GM12892 (cell line): Measurements from ENCODE around the gene JCAD.

Source experiments
- DNase-seq: peaks from one replicate; pipeline ENCODE4 v3.0.0; 2011; ENCODE audit not compliant: insufficient read length
- FAIRE-seq: peaks from 2 replicates; lab custom pipeline; 2011; peaks lifted over from hg19 to GRCh38; lab: Jason Lieb, UNC
- POLR2A ChIP-seq: IDR thresholded peaks from 2 replicates; pipeline ENCODE4 v1.6.1; 2011; ENCODE audit warnings: low read depth, low read length, control low read depth
- POLR2AphosphoS5 ChIP-seq: IDR thresholded peaks from 2 replicates; pipeline ENCODE4 v1.6.1; 2011; ENCODE audit warnings: low read depth, low read length, control low read depth
- TAF1 ChIP-seq: IDR thresholded peaks from 2 replicates; pipeline ENCODE4 v1.6.1; 2011; ENCODE audit warnings: low read depth, mild to moderate bottlenecking, control low read depth, low read length, borderline replicate concordance

JCAD gene

GRCh38 chr10:30042820-30043219, 16.6 kb downstream of the JCAD start:
- no peak for FAIRE-seq

GRCh38 chr10:30041196-30042105, 17.9 kb downstream of the JCAD start:
- TF ChIP-seq TAF1 = no peak
- TF ChIP-seq POLR2A = no peak
- no peak for TF ChIP-seq POLR2AphosphoS5
- DNase-seq = no peak
- FAIRE-seq = peak; percentile 75

More at GRCh38 chr10:30042820-30043219, 16.6 kb downstream of the JCAD start:
- TF ChIP-seq TAF1 (no peak), POLR2A (no peak), POLR2AphosphoS5 (no peak)
- no peak for DNase-seq

DNA sequence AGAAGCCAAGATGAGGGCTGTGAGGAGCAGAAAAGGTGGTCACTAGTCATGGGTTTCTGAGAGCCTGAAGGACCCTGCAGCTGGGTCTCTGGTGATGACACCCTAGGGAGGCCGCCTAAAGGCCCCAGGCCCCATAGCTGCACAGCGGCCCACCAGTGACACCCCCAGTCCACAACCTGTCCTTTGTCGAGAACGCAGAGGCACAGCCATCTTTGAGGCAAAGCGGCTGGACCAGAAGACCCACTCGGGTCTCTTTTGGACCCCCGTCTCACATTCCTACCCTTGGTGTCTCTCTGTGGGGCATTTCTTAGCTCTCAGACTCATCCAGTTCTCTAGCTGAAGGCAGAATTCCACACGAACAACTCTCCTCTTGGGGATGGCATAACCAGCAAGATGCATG, 18.8 kb downstream of the JCAD start:
- FAIRE-seq = no peak
- TF ChIP-seq POLR2A (no peak), TAF1 (no peak), POLR2AphosphoS5 (no peak)
- no peak for DNase-seq

GRCh38 chr10:30039988-30040387, 19.4 kb downstream of the JCAD start:
- TF ChIP-seq POLR2A (no peak), POLR2AphosphoS5 (no peak), TAF1 (no peak)
- no peak for DNase-seq
- FAIRE-seq = no peak

DNA sequence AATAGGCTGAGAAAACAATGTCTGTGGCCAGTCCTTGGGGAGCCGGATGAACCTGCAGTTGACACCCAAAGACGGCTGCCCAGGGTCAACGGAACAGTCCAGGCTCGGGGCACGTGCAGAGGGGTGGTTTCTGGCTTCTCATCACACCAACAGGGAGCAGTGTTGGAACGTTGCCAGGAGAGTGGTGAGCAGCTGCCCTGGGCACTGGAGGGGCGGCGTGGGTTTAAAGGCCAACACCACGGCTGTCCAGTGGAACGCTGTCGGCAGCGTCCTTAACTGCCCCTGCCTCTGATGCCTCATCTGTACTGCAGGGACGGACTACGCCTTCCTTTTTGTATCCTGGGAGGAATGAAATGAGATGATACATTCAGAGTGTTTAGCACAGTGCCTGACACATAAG, 19.8 kb downstream of the JCAD start:
- no peak for DNase-seq
- FAIRE-seq = no peak
- TF ChIP-seq TAF1 = no peak
- no peak for TF ChIP-seq POLR2A
- TF ChIP-seq POLR2AphosphoS5 = no peak

DNA sequence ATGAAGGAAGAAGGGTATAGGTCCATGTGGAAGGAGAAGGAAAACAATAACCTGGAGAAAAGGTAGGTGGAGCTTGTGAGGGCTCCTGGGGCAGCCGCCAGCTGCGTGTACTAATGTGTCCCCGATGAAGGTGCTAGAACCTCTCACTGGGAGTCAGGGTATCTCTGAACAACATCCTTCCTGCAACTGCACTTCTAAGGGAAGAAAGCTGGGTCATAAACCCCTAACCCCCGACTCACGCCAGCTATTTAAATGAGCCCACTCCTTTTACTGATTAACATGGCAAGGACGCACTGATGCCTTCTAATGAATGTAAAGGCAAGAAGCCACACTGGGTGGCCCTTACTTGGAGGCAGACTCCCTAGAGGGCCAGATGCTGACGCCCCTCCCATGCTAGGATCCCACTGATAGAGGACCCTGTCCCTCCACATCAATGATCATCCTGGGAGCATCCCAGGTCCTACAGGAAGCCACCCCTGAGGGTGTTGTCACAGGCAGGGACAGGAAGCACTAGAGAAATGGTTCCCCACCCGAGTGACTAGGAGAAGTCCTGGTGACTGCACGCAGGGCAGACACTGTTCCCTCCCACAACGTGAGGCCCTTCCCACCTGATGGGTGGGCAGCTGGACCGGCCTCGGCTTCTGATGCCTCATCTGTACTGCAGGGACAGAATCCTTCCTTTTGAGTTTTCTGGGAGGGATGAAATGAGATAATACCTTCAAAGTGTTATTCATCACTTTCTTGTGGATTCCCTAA, 20.4 kb downstream of the JCAD start:
- FAIRE-seq (no peak), DNase-seq (no peak)
- TF ChIP-seq TAF1 = no peak
- no peak for TF ChIP-seq POLR2A
- no peak for TF ChIP-seq POLR2AphosphoS5

DNA sequence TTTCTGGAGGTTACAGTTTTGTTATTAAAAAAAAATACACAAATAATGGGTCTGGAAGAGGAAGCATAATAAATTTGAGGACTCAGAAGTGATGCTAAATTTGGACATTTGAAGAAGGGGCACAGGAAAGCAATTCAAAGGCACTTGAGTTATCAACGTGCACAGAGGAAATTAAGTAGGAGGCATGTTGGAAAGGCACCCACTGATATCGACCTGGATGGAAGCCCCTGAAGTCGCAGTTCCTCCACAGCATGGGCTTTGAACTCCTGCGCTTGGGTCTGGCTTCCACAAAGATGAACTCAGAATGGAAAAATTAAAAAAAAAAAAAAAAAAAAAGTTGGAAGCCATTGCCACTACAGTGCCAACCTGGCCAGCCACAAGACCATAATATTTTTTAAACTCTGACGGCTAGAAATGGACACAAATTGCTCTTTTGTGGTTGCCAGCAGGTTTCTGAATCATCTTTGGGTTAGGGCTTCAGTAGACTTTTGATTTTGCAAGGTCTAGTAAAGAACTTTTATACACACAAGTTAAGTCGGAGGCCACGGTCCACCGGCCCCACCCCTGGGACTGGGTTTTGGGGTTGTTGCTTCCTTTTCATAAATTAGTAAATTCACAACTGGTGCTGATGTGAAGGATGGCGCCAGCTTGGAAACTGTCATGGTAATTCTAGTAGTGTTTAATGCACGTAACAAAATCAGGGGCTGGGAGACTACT, 21.6 kb downstream of the JCAD start:
- FAIRE-seq = no peak
- TF ChIP-seq TAF1 (no peak), POLR2AphosphoS5 (no peak), POLR2A (no peak)
- DNase-seq = no peak

GRCh38 chr10:30036811-30037210, 22.6 kb downstream of the JCAD start:
- DNase-seq (no peak), FAIRE-seq (no peak)
- TF ChIP-seq POLR2AphosphoS5 (no peak), POLR2A (no peak), TAF1 (no peak)

- TF ChIP-seq POLR2A (no peak), TAF1 (no peak), POLR2AphosphoS5 (no peak)
- DNase-seq (no peak), FAIRE-seq (no peak)
These were observed 23.0 kb downstream of the JCAD start for GRCh38 chr10:30036341-30036740.

GRCh38 chr10:30034433-30035137, 24.8 kb downstream of the JCAD start:
- DNase-seq = peak; percentile 44
- FAIRE-seq = peak; percentile 53
- TF ChIP-seq POLR2A (no peak), POLR2AphosphoS5 (no peak), TAF1 (no peak)

DNA sequence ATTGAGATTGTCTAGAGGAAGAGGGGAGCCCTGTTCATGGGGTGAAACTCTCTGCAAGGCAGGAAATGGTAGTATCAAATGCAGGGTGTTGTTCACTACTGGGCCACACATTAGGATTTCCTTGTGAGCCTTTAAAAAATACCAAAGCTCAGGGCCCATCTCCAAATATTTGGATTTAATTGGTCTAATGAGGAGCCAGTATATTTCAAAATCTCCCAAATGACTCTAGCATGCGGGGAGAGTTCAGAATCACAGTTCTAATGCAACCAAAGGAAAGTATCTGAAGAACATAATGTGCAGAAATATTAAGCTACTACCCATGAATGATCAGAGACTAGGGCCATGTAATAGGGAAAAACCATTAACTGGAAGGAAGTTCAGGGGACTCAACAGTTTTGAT, 27.3 kb downstream of the JCAD start:
- DNase-seq (no peak), FAIRE-seq (no peak)
- TF ChIP-seq POLR2AphosphoS5 = no peak
- TF ChIP-seq TAF1 = no peak
- TF ChIP-seq POLR2A = no peak
